ENCODE data around the gene RABAC1.

RABAC1 gene

GRCh38 chr19:41936416-41936850 is 22.7 kb downstream of the RABAC1 start:
- H3K4me3 ChIP-seq (ENCODE audit: low read length) = no peak overlapping the region
- DNase-seq (ENCODE audit: low read depth) = no peak
- TF ChIP-seq, protein P1, sequence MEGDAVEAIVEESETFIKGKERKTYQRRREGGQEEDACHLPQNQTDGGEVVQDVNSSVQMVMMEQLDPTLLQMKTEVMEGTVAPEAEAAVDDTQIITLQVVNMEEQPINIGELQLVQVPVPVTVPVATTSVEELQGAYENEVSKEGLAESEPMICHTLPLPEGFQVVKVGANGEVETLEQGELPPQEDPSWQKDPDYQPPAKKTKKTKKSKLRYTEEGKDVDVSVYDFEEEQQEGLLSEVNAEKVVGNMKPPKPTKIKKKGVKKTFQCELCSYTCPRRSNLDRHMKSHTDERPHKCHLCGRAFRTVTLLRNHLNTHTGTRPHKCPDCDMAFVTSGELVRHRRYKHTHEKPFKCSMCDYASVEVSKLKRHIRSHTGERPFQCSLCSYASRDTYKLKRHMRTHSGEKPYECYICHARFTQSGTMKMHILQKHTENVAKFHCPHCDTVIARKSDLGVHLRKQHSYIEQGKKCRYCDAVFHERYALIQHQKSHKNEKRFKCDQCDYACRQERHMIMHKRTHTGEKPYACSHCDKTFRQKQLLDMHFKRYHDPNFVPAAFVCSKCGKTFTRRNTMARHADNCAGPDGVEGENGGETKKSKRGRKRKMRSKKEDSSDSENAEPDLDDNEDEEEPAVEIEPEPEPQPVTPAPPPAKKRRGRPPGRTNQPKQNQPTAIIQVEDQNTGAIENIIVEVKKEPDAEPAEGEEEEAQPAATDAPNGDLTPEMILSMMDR (conservative IDR thresholded peaks at IDR 0.05; ENCODE audit: low read depth, low read length) = no peak

GRCh38 chr19:41935760-41936415 is 23.2 kb downstream of the RABAC1 start:
- no peak for DNase-seq (ENCODE audit: low read depth)
- H3K4me3 ChIP-seq (ENCODE audit: low read length) = no peak overlapping the region
- TF ChIP-seq, protein P1 (conservative IDR thresholded peaks at IDR 0.05; ENCODE audit: low read depth, low read length) = no peak

- DNase-seq (ENCODE audit: low read depth) = no peak
- TF ChIP-seq, protein P1 (conservative IDR thresholded peaks at IDR 0.05; ENCODE audit: low read depth, low read length) = peak; percentile 98
- H3K4me3 ChIP-seq (ENCODE audit: low read length) = no peak overlapping the region
Measured at GRCh38 chr19:41934849-41935374, 24.2 kb downstream of the RABAC1 start.

- H3K4me3 ChIP-seq (ENCODE audit: low read length) = no peak overlapping the region
- DNase-seq (ENCODE audit: low read depth) = no peak
- TF ChIP-seq, protein P1 (conservative IDR thresholded peaks at IDR 0.05; ENCODE audit: low read depth, low read length) = no peak
Measured at GRCh38 chr19:41933693-41934426, 25.3 kb downstream of the RABAC1 start.

- DNase-seq (ENCODE audit: low read depth) = no peak
Measured at GRCh38 chr19:41932720-41933332, 26.3 kb downstream of the RABAC1 start.

DNA sequence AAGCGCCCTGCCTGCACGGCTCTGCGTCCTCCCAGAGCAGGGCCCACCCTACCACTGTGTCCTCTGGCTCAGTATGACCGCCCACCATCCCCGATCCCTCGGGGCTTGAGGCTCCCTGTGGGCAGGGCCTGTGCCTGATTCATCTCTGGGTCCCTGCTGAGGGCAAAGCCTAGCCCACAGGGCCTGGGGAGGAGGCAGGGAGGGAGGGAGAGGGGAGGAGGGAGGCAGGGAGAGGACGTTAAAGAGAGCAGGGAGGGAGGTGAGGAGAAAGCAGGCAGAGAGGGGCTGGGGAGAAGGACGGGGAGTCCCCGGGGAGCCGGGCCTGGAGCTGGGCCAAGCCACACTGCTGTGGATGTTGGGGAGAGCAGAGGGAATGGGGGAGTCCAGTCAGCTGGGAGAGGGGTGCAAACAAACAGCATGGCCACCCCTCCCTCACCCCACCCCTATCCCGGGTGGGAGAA is 26.8 kb downstream of the RABAC1 start:
- TF ChIP-seq, protein P1 (conservative IDR thresholded peaks at IDR 0.05; ENCODE audit: low read depth, low read length) = no peak
- no peak for DNase-seq (ENCODE audit: low read depth)
- no peak overlapping the region for H3K4me3 ChIP-seq (ENCODE audit: low read length)

More at GRCh38 chr19:41932720-41933332, 26.3 kb downstream of the RABAC1 start:
- no peak overlapping the region for H3K4me3 ChIP-seq (ENCODE audit: low read length)
- TF ChIP-seq, protein P1 (conservative IDR thresholded peaks at IDR 0.05; ENCODE audit: low read depth, low read length) = no peak

Measured in retinal pigment epithelial cell (primary cell).